ENCODE measurements around the gene ABO.

DNA sequence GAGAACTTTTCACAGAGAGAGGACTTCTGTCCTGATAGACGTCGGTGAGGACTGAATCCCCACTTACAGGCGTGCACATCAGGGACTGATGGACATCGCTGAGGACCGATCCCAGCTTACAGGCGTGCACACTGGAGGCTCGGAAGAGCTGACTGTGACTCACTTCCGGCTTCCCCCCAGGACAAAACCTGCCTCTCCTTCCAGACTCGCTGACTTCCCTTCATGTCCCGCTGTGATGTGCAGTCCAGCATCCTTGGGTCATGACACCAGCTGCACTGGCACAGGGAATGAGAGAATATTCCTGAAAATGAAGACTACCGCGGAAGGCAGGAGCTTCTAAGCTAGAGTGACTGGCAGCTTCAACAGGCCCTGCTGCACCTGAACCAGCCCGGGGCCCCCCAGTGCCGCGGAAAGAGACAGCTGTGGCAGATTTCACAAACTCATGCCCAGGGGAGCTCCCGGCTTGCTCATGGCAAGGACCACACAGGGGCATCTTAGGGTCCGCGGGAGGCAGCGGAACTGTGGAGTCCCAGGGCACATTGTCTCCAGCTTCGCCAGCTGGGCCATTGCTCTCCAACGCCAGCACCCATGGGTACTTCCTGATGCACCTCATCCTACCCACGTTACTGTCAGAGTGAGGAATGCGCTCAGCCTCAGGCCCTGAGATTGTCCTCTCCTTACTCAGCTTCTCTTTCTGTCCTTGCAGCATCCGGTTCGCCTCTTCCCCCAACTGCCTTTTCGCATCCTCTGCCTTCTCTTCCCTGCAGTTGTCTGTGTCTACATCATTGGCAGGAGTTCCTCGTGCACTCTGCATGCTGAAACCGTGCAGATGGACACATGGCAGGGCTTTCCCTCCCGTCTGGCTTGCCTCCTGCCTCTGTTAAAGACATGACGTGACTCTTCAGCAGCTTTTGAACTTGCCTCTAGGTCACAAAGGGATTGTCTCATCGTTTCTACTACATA is 31.5 kb upstream of the ABO start:
- TF ChIP-seq, protein P1, sequence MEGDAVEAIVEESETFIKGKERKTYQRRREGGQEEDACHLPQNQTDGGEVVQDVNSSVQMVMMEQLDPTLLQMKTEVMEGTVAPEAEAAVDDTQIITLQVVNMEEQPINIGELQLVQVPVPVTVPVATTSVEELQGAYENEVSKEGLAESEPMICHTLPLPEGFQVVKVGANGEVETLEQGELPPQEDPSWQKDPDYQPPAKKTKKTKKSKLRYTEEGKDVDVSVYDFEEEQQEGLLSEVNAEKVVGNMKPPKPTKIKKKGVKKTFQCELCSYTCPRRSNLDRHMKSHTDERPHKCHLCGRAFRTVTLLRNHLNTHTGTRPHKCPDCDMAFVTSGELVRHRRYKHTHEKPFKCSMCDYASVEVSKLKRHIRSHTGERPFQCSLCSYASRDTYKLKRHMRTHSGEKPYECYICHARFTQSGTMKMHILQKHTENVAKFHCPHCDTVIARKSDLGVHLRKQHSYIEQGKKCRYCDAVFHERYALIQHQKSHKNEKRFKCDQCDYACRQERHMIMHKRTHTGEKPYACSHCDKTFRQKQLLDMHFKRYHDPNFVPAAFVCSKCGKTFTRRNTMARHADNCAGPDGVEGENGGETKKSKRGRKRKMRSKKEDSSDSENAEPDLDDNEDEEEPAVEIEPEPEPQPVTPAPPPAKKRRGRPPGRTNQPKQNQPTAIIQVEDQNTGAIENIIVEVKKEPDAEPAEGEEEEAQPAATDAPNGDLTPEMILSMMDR (IDR thresholded peaks at IDR 0.05 in 2 of 3, conservative IDR thresholded peaks at IDR 0.05 in 1 of 3; ENCODE audit: borderline replicate concordance in 1 of 3, insufficient read depth in 1 of 3, low read depth in 2 of 3, low read length in 2 of 3): no peak
- TF ChIP-seq, protein P2, sequence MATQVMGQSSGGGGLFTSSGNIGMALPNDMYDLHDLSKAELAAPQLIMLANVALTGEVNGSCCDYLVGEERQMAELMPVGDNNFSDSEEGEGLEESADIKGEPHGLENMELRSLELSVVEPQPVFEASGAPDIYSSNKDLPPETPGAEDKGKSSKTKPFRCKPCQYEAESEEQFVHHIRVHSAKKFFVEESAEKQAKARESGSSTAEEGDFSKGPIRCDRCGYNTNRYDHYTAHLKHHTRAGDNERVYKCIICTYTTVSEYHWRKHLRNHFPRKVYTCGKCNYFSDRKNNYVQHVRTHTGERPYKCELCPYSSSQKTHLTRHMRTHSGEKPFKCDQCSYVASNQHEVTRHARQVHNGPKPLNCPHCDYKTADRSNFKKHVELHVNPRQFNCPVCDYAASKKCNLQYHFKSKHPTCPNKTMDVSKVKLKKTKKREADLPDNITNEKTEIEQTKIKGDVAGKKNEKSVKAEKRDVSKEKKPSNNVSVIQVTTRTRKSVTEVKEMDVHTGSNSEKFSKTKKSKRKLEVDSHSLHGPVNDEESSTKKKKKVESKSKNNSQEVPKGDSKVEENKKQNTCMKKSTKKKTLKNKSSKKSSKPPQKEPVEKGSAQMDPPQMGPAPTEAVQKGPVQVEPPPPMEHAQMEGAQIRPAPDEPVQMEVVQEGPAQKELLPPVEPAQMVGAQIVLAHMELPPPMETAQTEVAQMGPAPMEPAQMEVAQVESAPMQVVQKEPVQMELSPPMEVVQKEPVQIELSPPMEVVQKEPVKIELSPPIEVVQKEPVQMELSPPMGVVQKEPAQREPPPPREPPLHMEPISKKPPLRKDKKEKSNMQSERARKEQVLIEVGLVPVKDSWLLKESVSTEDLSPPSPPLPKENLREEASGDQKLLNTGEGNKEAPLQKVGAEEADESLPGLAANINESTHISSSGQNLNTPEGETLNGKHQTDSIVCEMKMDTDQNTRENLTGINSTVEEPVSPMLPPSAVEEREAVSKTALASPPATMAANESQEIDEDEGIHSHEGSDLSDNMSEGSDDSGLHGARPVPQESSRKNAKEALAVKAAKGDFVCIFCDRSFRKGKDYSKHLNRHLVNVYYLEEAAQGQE (IDR thresholded peaks at IDR 0.05; ENCODE audit: low read depth): no peak
- TF ChIP-seq EZH2phosphoT487 (IDR thresholded peaks at IDR 0.05; ENCODE audit: borderline replicate concordance): no peak
- TF ChIP-seq ZFX (IDR thresholded peaks at IDR 0.05): no peak
- TF ChIP-seq POLR2AphosphoS5 (IDR thresholded peaks at IDR 0.05; ENCODE audit: low read depth, low read length): no peak
- TF ChIP-seq POLR2A (IDR thresholded peaks at IDR 0.05; ENCODE audit: borderline replicate concordance, extremely low read depth, insufficient read depth, insufficient read length): no peak
- no peak for TF ChIP-seq YY1 (IDR thresholded peaks at IDR 0.05; ENCODE audit: extremely low read depth, insufficient replicate concordance, low read depth, low read length)
- TF ChIP-seq CBX3 (IDR thresholded peaks at IDR 0.05; ENCODE audit: low read depth): no peak
- no peak for TF ChIP-seq ZNF274 (IDR thresholded peaks at IDR 0.05; ENCODE audit: low read depth, low read length)
- TF ChIP-seq ELF1 (IDR thresholded peaks at IDR 0.05; ENCODE audit: borderline replicate concordance, low read depth): no peak
- no peak for TF ChIP-seq EZH2 (IDR thresholded peaks at IDR 0.05)

Data from HCT116 (cell line).